AG04449 (cell line): ENCODE results near the gene TP53INP2.

ENCODE experiments used
- CTCF ChIA-PET: fragments of 350-600 bp; formaldehyde crosslinking; extraction: SDS; loops from one replicate; lab custom pipeline; 2021; ENCODE audit warnings: antibody characterized with exemption; lab: Yijun Ruan, JAX
- POLR2A ChIA-PET: fragments of 400-600, 350-600 bp; formaldehyde crosslinking; extraction: SDS; loops from one replicate; lab custom pipeline; 2020; ENCODE audit warnings: antibody characterized with exemption, inconsistent platforms; lab: Yijun Ruan, JAX
- DNase-seq: peaks from one replicate; pipeline ENCODE4 v3.0.0-alpha.2; 2010; ENCODE audit warnings: low read depth, low spot score
- H3K4me3 ChIP-seq: 2 replicates; pipeline ENCODE4 v1.5.1; 2011; ENCODE audit warnings: low read depth, mild to moderate bottlenecking, control low read depth, low read length
- TF ChIP-seq, protein P1 (sequence below): IDR thresholded peaks from one replicate; pipeline ENCODE4 v1.5.1; 2011; ENCODE audit warnings: mild to moderate bottlenecking, moderate library complexity, low read length, control low read depth, inconsistent platforms; ENCODE audit not compliant: insufficient read depth; ENCODE audit errors: missing control alignments

Gene TP53INP2

DNA sequence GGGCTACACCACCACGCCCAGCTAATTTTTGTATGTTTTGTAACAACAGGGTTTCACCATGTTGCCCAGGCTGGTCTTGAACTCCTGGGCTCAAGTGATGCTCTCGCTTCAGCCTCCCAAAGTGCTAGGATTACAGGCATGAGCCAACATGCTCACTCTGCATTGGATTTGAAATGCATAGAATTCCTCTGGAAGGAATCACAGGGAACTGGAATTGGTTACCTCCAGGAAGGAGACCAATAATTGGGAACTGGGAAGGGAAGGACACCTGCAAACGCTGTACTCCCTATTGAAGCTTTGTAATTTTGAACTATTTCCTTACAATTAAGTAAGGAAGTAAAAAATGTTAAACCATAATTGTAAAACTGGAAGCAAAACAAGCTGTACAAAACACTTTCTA is 12.3 kb upstream of the TP53INP2 start:
- ChIA-PET POLR2A (no interaction called here), CTCF (interaction anchor here (0.9 kb wide), 1 partner anchor 14 kb away, joined by 3 read pairs; no protein-coding TSS in a partner anchor)
- no peak overlapping the region for H3K4me3 ChIP-seq
- DNase-seq, result no peak
- TF ChIP-seq, protein P1, sequence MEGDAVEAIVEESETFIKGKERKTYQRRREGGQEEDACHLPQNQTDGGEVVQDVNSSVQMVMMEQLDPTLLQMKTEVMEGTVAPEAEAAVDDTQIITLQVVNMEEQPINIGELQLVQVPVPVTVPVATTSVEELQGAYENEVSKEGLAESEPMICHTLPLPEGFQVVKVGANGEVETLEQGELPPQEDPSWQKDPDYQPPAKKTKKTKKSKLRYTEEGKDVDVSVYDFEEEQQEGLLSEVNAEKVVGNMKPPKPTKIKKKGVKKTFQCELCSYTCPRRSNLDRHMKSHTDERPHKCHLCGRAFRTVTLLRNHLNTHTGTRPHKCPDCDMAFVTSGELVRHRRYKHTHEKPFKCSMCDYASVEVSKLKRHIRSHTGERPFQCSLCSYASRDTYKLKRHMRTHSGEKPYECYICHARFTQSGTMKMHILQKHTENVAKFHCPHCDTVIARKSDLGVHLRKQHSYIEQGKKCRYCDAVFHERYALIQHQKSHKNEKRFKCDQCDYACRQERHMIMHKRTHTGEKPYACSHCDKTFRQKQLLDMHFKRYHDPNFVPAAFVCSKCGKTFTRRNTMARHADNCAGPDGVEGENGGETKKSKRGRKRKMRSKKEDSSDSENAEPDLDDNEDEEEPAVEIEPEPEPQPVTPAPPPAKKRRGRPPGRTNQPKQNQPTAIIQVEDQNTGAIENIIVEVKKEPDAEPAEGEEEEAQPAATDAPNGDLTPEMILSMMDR, result no peak

DNA sequence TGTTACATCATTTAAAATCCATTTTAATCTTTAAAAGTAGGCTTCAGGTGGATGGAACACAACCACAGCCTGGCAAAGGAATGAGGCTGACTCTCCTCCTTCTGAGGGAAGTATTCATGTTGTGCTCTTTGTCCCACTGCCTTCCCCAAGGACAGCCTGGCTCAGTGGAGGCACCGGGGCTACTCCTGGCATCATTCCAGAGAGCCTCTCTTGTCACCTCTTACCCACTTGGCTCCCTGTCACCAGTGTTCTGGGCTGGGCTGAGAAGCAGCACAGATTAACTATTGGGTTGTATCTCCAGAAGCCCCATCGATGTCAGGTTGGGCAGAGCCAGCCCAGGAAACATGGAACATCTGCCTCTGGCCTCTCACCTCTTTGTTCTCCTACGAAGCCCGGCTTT is 10.7 kb upstream of the TP53INP2 start:
- TF ChIP-seq, protein P1, result no peak
- no peak overlapping the region for H3K4me3 ChIP-seq
- ChIA-PET CTCF (no interaction called here), POLR2A (no interaction called here)
- DNase-seq, result no peak

DNA sequence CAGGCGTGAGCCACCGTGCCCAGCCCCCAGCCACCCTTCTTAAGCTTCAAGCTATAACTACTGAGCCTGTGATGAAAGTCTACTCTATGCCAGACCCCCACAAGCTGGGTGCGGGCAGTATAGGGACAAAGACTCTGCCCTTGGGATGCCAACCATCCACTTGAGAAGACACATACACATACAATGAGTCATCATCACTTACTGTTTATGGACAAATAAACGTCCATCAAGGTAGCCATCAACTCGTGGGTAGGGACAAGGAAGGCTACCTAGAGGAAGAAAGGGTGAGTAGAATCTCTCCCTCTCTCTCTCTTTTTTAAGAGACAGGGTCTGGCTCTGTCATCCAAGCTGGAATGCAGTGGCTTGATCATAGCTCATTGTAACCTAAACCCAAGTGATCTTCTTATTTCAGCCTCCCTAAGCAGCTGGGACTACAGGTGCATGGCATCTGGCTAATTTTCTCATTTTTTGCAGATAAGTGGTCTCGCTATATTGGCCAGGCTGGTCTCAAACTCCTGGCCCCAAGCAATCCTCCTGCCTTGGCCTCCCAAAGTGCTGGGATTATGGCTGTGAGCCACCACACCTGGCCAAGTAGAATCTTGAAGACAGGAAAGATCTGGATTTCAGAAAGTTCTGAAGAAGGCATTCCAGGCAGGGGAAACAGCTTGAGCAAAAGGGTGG is 2.6 kb upstream of the TP53INP2 start:
- no peak for DNase-seq
- TF ChIP-seq, protein P1, result no peak
- ChIA-PET CTCF (no interaction called here), POLR2A (no interaction called here)
- no peak overlapping the region for H3K4me3 ChIP-seq

DNA sequence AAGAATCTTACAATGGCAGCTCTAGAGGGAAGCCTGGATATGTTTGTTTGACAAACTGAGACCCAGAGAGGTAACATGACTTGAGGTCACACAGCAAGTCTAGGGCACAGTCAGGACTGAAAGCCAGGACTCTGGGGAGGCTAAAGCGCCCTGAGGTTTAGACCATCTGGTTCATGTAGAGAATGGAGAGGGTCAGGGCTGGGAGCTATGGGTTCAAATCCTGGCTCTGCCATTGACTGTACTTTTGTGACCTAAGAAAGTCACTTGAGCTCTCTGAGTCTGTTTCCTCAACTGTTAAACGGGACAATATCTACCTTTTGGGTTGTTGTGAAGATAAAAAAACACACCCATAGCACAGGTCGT is 1.1 kb upstream of the TP53INP2 start:
- ChIA-PET POLR2A (interaction anchor here (1.1 to 1.6 kb wide), 2 partner anchors 144 to 331 kb away, joined by 3 to 5 read pairs; partner anchors contain the start of gene MAP1LC3A), CTCF (interaction anchor here (7.2 kb wide), 1 partner anchor 391 kb away, joined by 32 read pairs; no protein-coding TSS in a partner anchor)
- DNase-seq, result no peak
- TF ChIP-seq, protein P1, result no peak
- peak overlapping the region; percentile 81; the same call in 1 of the 2 replicates for H3K4me3 ChIP-seq

DNA sequence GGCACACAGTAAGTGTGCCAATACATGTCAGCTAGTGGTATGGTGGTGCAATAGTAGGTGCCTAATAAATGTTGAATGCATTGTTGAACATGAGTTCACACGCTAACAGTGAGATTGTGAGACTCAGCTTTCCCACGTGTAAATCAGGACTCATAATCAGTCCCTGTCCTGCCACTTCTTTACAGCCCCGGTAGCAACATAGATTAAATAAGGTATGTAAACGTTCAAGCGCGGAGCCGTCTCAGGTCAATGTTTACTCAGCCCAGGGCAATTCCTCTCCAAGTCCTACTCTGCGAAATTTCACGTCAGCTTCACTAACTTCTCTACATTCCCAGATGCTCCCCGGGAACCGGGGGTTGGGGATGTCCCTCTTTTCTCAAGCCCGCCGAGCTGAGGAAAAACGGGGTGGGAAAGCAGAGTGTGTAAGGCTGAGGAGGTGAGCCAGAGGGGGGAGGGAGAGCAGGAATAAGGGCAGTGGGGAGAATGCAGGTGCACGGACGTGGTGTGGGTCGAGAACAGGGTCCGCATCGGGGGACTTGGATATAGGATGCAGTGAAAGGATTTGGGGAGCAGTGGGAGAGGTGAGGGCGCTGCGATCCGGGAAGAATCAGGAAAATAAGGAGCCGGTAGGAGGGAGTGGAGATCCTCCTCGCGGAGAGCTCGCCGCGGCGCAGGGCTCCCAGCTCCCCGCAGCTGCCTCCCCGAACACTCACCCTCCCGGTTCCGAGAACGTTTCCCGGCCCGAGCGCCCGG is 544 bp upstream of the TP53INP2 start:
- CTCF ChIA-PET, result interaction anchor here (1.7 to 7.2 kb wide), 3 partner anchors 9 to 392 kb away, joined by 4 to 32 read pairs (median 17); no protein-coding TSS in a partner anchor
- TF ChIP-seq, protein P1, result no peak
- DNase-seq, result no peak
- POLR2A ChIA-PET, result interaction anchor here (0.6 to 1.6 kb wide), 3 partner anchors 34 to 332 kb away, joined by 3 to 5 read pairs (median 3); partner anchors contain the start of gene MAP1LC3A
- peak overlapping the region; percentile 81 for H3K4me3 ChIP-seq

DNA sequence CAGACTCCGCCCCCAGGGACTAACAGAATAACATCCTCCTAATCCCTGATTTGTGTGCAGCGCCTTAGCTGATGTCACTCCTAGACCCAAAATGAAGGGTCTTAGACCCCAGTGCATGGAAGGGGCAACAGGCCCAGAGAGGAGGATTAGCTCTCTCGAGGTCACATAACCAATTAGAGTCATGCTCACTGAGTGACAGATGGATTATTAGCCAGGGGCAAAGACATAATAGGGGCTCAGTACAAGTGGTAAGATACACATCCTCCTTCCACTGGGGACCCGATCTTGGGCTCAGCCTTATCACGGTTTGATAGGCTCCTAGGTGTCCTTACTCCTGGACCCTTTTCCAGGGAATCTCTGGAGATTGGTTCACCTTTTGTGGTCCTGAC is 858 bp downstream of the TP53INP2 start:
- H3K4me3 ChIP-seq, result peak overlapping the region; percentile 81
- TF ChIP-seq, protein P1, result no peak
- ChIA-PET POLR2A (no interaction called here), CTCF (interaction anchor here (1.7 to 7.2 kb wide), 4 partner anchors 10 to 393 kb away, joined by 4 to 32 read pairs (median 11); no protein-coding TSS in a partner anchor)
- DNase-seq, result no peak
